HG03097 (cell line): ENCODE data around the gene MYADML2.
A peak's percentile ranks its signal among the peaks of the same experiment; 100 is the strongest.

Source experiments
- ATAC-seq: cut with Tn5 transposase; IDR thresholded peaks from one replicate; pipeline ENCODE4 v1.9.1; 2021; ENCODE audit not compliant: unreplicated experiment, low FRiP score

The MYADML2 gene

DNA sequence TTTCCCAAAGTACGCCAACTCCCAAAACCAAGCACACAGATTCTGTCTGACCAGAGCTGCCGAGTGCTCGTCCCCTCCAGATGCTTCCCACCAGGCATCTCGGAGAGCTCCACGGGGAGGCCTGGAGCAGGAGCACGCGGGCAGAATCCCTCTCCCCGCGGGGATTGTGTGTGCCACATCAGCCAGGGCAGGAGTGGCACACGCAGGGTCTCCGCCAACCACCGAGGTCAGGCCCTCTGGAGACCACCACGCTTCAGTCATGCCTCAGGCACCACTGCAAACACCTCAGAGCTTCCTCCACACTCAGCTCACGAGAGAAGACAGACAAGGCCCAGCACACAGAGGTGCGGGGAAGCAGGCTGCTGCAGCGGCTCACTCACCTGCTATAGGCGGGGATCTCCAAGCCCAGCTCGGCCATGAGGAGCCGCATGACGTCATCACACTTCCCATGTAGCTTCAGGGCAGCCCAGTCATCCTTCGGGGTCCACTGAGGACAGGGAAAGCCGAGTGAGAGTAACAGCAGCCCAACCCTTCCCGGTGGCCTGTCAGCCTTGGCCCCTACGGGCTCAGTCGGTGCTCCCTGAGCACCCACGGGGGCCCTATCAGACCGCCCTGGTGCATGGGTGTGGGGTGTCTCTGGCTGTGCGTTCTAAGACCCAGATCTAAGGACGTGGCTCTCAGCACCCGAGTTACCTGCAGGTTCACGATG, 33.5 kb downstream of the MYADML2 start:
- no peak for ATAC-seq

DNA sequence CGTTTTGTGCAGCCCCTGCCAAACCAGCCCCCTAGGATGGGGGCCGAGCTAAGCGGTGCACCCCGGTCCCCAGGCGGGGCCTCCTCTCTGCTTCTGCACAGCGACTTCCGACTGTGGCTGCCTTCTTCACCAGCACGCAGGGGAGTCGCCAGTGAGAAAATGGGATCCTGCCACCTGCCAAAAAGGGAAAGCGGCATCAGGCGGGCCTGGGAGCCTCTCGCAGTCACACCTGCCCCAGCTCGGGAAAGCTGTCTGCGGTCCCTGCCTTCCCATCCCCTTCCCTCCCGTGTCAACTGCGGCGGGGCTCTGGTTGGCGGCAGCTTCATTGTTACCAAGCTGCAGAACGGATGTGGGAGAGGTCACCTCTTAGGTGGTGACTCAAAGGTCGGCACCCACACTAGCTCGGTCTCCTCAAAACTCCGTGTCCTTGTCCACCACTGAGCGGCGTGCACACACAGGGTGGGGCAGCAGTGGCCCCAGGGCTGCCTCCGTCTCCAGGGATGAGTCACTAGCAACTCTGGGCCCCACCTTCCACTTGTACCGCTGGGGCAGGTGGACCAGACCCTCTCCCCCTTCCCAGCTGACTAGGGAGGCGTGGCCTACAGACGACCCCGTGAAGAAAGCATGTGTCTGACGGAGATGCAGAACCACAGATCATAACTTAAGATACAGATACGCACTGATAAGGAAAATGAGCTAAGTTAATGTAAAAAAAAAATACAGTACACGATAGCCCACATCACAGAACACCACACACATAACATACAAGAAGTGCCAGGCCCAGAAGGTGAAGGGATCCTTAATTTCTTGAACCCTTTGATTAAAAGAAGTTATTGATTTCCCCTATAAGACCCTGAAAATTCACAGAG, 34.4 kb downstream of the MYADML2 start:
- ATAC-seq = no peak

DNA sequence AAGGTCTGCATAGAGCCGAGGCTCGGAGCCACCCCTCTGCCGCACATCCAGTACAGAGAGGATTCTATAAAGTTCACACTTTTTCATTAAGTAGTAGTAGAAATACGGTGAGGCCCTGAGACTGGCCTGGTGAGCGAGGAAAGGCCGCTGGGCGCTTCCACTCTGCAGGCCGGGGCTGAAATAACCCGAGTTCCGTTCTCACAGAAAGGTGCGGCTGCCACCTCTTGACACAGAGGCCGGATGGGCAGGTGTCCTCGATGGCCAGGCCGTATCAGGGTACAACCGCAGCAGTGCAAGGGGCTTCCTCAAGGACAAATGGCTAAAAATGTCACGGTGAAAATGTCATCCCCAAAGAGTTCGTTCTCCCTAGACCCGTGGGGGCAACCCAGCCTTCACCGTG, 35.1 kb downstream of the MYADML2 start:
- ATAC-seq = no peak

DNA sequence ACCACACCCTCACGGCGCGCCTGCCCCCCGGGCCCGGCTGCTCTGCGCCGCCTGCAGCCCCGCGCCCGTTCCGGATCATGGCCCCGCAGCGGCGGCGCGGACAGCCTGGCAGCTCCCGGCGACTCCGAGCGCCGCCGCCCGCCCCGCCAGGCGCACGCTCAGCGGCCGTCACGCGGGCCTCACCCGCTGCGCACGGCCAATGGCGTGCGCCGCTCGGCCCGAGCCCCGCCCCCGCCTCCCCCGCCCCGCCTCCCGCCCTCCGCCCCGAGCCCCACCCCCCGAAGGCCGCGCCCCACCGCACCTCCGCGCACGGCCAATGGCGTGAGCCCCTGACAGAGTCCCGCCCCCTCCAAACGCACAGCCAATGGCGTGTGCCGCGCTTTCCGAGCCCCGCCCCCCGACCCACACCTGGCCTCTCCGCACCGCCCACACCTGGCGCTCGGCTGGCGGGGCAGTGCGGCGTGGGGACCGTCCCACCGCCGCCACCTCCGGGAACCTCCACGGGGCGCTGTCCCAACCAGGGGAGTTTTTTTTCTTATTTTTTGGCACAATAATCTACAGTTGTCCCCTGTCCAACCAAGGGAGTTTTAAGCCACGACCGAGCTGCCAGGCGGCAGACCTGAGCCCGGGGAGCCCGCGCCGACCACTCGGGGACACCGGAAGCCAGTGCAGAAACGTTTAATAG, 35.6 kb downstream of the MYADML2 start, which contains the start of gene PCYT2:
Gene PCYT2, minus strand, starts transcription at position 123 of the 685 bp plus-strand sequence. Its CDS starts 44 bp downstream, at position 79.
- ATAC-seq = peak; percentile 51

DNA sequence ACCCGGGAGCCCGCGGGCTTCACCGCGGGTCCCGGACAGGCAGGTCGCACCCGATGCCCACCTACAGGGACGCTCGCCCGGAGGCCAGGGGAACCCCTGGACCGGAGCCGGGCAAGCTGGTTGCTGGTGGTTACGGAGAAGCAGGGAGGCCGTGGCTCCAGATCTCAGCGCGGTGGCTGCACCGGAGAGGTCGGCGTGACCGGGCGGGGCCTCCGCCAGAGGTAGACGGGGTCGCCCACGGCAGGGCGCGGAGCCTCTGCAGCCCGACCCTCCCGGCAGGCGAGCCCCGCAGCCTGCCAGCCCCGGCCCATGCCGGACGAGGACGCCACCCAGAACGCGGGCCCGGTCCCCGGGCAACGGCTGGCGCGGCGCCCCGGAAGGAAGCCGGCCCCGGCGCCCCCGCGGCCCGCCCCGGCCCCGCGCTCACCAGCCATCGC, 36.2 kb downstream of the MYADML2 start:
- peak; percentile 26 for ATAC-seq

DNA sequence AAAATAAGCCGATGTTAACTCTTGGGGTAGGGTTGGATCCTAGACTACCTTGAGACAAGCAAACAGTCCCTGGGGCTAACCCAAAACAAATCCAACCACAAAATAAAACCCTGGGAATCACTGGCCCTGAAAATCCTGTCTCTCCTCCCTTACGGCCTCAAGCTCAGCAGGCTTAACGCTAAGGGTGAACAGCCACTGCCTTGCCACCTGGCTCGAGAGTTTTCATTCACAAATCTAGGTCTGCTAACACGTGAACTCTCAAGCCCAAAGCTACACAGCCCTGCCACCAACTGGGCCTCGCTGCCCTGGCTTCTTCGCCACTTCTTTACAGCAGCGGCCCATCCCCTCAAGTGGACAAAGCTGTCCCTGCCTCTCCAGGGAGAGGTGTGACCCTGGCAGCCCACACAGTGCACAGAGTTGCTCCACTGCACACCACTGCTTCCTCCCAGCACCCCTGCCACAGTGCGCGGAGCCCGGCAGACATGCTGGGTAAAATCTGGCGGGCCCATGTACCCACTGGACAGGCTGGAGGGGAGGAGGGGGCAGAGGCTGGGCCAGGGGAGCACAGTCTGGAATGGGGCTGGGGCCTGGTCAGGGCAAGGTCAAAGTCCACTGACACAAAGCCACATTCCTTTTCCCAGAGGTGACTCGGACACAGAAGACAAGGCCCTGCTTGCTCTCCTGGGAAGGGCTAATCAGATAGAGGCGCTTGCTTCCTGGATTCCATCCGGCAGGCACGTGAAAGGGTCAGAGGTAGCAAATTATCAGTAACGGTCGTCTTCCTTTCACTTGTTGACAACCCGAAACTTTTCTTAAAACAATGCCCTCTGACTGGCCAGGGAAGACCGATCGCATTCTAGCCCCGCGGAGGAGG, 36.8 kb downstream of the MYADML2 start:
- ATAC-seq = no peak

DNA sequence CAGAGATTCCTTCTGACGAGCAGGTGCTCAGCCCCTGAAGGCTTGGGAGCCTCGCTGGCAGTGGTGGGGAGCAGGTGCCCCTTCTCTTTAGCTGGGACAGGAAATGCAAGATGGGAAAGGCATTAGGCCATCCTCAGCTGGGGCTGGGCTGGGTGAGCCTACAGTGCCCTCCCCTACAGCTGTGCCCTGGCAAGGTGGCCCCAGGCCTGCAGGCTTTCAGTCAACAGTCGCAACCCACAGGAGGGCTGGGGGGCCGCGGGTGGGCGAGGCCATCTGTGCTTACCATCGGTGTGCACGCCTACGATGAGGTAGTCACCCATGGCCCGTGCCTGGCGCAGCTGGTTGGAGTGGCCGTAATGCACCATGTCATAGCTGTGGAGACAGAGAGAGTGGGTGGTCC, 37.8 kb downstream of the MYADML2 start:
- ATAC-seq = no peak

DNA sequence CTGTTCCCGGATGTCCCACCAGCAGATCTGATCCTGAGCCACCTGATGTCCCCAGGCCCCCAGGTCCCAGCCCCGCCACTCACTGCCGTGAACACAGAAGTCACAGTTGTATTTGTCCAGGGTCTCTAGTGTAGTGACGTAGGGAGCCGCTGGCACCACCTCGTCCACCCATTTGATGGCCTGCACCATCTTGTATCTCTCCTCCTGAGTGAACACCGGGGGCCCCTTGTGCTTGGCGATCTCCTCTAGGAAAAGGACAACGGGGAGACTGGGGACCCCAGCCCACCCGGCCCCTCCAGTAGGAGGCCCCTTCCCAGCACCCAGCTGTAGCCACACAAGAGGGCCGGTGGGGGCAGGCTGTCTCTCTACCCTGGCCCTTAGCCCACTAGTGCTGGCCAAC, 38.2 kb downstream of the MYADML2 start:
- no peak for ATAC-seq

DNA sequence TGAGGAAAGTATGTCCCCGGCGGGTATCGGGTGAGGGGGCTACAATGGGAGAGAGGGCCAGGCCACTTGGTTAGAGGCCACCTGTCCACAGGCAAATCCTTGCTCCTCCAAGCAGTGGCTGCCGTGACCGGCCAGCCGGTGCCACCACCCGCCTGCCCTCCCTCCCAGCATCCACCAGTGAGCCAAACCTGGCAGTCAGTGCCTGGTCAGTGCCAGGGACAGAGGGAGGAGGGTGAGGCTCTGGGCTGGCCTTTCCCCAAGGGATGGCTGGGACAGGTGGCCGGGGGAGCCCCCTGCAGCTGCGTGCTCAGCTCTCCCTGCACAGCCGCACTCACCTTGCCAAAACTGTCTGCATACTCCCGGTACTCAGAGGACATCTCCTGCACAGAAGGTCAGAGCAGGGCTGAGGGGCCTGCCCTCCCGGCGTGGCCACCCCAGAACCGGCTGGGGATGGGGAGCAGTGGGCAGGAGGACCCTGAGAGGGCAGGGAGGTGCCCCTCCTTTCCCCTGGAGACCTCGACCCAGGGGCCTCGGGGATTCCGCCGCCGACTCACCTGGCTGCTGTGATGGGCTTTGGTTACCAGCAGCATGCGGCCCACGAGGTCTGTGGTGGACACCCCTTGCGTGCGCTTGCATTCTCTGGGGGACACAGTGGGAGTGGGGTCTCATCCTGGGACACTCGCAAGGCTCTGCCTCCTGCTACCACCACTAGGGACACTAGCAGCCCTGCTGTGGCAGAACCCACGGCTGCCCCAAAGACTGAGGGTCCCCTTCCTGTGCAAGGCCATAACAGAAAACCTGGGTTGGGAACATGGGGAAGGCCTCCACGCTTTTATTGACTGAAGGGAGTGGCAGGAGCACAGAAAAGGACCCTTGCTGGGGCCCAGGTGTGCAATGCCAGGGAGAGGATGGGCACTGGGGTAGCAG, 39.6 kb downstream of the MYADML2 start:
- ATAC-seq = no peak

DNA sequence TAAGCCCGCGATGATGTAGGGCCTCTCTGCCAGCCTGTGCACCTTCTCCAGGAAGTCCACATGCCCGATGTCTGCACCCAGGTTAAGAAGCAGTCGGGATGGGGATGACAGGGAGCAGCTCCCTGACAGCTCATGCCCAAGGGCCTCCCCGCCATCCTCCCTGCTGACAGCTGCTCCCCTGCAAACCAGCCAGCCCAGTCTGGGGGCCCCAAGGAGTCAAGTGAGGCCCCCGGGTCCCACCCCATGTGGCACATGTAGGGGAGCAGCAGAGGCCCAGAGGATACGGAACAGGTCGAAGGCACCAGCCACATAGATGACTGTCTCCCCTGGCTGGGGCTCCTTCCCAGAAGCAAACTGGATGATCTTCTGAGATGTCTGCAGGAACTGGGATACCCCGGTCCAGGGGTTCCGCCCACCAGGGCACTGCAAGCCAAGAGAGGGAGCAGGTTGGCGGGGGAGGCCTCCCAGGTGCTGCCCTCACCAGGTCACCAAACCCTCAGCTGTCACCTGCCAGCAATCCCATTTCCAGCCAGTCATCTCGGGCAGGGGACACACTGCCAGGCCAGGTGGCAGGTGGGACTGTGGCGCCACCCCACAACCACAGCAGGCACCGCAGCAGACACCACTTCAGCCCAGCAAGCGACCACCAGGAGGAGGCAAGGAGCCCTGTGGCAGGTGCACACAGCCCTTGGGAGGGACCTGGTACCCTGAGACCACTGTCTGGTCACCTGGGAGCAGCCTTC, 40.4 kb downstream of the MYADML2 start:
- no peak for ATAC-seq

DNA sequence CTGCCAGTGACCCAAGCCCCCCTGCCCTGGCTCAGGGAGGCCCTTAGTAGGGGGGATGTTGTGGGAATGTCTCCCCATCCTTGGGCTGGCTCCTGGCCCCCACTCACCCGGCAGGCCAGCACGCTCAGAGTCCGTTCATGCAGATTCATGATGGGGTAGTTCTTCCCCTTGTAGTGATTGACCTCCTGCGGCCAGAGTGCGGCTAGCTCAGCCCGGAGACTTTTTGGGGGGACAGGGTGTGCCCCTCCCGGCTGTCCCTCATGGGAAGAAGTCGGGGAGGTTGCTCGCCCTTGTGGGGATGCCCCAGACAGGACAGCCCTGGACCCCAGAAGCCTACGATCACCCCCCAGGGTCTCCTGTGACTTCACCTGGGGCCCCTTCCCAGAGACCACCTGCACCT, 41.0 kb downstream of the MYADML2 start:
- no peak for ATAC-seq

DNA sequence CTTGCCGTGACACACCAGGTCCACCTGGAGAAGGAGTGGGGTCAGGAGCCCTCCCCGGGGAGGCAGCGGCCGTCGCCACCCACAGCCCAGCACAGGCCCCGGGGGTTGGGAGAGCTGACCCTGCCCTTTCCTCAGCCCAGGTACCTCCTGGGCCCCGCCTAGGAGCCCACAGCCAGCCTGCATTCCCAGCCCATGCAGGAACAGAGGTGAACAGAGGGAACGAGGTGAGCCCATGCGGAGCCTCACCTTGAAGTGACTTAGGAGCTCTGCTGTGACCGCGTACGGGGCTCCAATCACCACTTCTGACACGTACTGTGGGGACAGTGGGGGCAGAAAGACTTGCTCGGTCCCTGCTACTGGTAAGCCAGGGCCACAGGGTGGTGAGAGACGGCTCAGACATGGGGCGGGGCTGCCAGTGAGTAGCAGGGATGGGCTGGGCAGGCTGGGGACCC, 41.6 kb downstream of the MYADML2 start:
- ATAC-seq = no peak

DNA sequence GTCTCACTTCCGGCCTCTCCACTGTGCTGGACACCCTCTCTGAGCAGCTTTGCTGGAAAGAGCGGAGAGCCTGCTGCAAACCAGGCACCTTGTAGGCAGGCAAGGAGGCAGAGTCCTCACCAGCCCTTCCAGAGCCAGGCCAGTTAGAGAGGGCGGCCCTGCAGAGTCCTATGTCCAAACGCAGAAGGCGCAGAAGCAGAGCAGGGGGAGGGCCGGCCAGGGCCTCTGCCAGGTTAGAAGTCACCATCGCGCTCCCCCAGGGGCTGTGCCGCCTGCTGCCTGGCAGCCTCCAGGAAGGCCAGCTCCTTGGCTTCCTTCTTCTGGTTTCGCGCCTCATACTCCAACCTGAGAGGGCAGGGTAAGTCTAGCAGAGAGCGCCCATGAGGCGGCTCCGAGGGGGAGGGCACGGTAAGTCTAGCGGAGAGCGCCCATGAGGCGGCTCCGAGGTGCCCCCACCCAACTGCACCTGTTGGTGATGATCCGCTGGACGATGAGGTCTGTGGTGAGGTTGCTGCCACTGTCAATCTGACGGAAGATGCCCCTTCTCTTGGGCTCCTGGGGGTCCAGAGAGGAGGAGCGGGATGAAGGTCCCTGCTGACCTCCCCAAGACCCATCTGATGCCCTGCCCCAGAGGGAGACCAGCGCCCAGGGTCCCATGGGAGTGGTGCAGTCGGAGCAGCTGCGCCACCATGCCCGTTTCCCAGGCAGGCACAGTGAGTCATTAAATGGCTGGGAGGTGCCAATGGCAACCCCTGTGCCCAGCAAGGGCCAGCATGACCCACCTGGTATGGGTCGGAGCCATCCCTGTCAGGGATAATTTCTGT, 42.2 kb downstream of the MYADML2 start:
- ATAC-seq = no peak

DNA sequence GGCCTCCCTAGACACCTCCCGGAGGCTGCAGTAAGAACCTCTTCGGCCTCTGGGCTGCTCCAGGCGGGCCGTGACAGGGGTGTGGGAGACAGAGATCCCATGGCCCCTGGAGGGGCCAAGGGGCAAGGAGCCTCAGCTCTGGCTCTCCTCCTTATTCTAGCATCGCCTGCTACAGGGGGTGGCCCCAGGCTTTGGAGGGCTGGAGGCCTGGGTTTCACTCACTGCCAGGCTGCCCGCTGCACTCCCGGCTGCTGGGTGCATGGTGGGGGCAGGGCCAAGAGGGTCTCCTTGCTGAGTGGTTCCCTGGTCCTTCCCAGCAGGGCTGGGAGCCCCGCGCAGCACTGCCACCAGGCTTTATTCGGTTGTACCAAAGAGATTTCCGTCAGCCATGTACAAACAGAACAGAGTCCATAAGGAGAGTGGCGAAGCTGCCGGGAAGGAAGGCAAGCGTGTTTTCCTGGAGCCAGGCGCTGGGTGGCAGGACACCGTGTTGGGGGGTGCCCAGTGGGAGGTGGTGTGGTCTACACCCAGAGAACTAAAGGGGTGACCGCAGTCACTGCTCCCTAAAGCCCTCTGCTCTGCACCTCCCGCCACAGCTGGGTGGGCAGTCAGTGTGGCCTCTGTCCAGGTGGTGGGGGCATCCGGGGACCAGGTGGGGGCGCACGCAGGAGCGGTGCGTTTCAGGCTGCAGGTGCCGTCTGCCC, 43.0 kb downstream of the MYADML2 start:
- ATAC-seq = no peak

DNA sequence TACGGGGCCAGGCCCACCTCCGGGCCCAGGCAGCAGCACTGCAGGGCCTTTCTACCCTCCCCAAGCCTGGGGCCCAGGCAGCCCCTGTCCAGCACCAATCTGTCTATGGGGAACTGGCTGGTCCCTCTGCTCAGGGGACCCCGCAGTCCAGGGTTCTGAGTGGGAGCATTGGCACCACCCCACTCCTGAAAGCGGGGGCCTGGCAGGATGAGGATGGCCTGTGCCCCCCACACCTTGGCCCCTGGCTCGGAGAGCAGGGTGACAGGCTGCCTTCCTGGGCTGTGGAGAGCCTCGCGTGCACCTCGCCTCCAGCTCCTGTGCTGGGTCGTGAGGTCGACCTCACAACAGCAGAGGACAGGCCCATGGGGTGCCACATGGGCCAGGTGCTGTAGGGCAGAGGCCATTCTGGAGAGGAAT, 43.6 kb downstream of the MYADML2 start:
- no peak for ATAC-seq

DNA sequence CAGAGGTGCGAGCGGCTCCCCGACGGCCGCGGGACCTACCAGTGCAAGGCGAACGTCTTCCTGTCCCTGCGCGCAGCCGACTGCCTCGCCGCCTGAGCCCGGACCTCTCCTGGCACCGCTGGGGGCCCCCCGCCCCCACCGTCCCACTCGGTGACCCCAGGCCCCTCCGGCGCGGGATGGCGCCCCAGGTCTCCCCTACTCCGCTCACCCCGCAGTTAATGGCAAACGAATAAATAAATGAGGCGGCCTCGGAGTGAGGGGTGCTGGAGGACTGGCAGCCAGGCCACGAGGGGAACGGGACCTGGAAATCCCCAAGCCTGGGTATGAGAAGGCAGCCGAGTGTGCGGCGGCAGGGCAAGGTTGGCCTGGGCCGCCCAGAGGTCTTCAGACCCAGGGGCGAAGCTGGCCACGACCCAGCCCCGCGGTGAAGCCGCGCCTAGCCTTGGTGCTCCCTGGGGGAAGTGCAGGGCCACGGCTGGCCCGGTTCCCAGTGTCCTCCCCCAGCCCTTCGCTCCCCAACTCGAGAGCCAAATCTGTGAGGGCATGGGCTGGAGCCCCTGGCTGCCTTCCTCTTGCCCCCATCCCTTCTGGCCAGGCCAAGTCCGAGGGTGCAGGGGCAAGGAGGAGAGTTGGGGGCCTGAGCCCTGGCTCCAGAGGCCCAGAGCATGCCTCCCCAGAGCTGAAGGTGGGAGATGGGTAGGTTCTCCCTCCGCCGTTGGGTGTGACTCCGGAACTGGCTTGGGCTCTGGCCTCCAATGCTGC, 44.2 kb downstream of the MYADML2 start:
- no peak for ATAC-seq
